ENCODE data around the gene OXSR1.

DNA sequence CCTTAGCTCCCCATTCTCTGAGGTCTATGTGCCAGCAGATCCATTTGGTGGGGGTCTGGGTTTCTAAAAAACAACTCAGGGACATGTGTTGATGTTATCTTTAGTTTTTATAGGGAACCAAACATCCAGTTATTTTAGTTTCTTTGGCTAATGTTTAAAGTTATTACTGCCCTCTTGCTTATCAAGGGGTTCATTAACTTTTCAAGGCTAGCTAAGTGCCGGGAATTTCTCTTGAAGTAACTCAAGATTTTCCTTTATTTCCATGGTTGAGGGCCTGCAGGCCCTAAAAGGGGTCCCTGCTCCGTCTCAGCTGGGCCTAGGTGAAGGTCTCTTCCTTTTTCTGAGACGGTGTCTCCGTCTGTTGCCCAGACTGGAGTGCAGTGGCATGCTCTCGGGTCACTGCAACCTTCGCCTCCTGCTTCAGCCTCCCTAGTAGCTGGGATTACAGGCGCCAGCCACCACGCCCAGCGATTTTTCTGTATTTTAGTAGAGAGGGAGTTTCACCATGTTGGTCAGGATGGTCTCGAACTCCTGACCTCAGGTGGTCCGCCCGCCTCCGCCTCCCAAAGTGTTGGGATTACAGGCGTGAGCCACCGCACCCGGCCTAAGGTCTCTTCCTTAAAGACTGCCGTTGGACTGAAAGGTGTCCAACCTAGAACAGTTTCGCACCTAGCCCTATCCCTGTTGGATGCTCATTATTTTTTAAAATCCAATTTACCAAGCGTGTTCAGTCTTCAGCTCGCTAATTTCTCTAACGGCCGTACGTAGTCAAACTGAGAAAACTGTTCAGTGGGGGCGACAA is 1.3 kb upstream of the OXSR1 start:
- TF ChIP-seq POLR2A (IDR thresholded peaks at IDR 0.05): no peak
- TF ChIP-seq, protein P1, sequence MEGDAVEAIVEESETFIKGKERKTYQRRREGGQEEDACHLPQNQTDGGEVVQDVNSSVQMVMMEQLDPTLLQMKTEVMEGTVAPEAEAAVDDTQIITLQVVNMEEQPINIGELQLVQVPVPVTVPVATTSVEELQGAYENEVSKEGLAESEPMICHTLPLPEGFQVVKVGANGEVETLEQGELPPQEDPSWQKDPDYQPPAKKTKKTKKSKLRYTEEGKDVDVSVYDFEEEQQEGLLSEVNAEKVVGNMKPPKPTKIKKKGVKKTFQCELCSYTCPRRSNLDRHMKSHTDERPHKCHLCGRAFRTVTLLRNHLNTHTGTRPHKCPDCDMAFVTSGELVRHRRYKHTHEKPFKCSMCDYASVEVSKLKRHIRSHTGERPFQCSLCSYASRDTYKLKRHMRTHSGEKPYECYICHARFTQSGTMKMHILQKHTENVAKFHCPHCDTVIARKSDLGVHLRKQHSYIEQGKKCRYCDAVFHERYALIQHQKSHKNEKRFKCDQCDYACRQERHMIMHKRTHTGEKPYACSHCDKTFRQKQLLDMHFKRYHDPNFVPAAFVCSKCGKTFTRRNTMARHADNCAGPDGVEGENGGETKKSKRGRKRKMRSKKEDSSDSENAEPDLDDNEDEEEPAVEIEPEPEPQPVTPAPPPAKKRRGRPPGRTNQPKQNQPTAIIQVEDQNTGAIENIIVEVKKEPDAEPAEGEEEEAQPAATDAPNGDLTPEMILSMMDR (IDR thresholded peaks at IDR 0.05): no peak
